DOHH2 (cell line): ENCODE data around the gene FANCL.
"Not testable (repeated sequence)": the region's sequence is repeated elsewhere in the genome, so short reads cannot be mapped to it uniquely, and the experiment has no call there.

Experiments
- H3F3A ChIP-seq: fragments of 200-600 bp; sonication (generic), shearing (Covaris generic); 2 replicates; pipeline ENCODE4 v1.6.0; 2016; ENCODE audit warnings: antibody characterized with exemption, mild to moderate bottlenecking; ENCODE audit not compliant: control insufficient read depth, insufficient read depth
- H3K27ac ChIP-seq: fragments of 200-600 bp; sonication (generic); 2 replicates; pipeline ENCODE4 v1.5.1; 2014; ENCODE audit warnings: low read depth, mild to moderate bottlenecking, low read length, moderate library complexity
- H3K27me3 ChIP-seq: fragments of 200-600 bp; sonication (generic); 2 replicates; pipeline ENCODE4 v1.6.1; 2014; ENCODE audit warnings: mild to moderate bottlenecking, low read length, mixed read lengths; ENCODE audit not compliant: control insufficient read depth
- H3K36me3 ChIP-seq: fragments of 200-600 bp; sonication (generic); 2 replicates; pipeline ENCODE4 v1.6.1; 2014; ENCODE audit warnings: mild to moderate bottlenecking, low read length, moderate library complexity, mixed read lengths; ENCODE audit not compliant: control insufficient read depth
- H3K4me1 ChIP-seq: fragments of 200-600 bp; sonication (generic); 2 replicates; pipeline ENCODE4 v1.6.1; 2014; ENCODE audit warnings: mild to moderate bottlenecking, low read length, mixed read lengths; ENCODE audit not compliant: control insufficient read depth
- H3K4me2 ChIP-seq: fragments of 200-600 bp; sonication (generic); 2 replicates; pipeline ENCODE4 v1.6.0; 2014; ENCODE audit warnings: mild to moderate bottlenecking, low read length, moderate library complexity
- H3K4me3 ChIP-seq: fragments of 200-600 bp; sonication (generic); 2 replicates; pipeline ENCODE4 v1.5.1; 2014; ENCODE audit warnings: mild to moderate bottlenecking, low read length, mixed read lengths
- H3K79me2 ChIP-seq: fragments of 200-600 bp; sonication (generic); 2 replicates; pipeline ENCODE4 v1.6.1; 2014; ENCODE audit warnings: mild to moderate bottlenecking, low read length, mixed read lengths; ENCODE audit not compliant: control insufficient read depth
- H3K9me2 ChIP-seq: fragments of 200-600 bp; sonication (generic); replicated peaks from 2 replicates; pipeline ENCODE4 v1.6.1; 2014; ENCODE audit warnings: mild to moderate bottlenecking, low read length, mixed read lengths; ENCODE audit not compliant: control insufficient read depth
- H3K9me3 ChIP-seq: fragments of 200-600 bp; sonication (generic); 2 replicates; pipeline ENCODE4 v1.6.1; 2014; ENCODE audit warnings: antibody characterized with exemption, low read length, mixed read lengths; ENCODE audit not compliant: control insufficient read depth, insufficient read depth
- H4K20me1 ChIP-seq: fragments of 200-600 bp; sonication (generic); 2 replicates; pipeline ENCODE4 v1.6.0; 2014; ENCODE audit warnings: low read depth, mild to moderate bottlenecking, antibody characterized with exemption, low read length, moderate library complexity; ENCODE audit not compliant: control insufficient read depth, insufficient read depth
- EZH2phosphoT487 ChIP-seq: fragments of 200-600 bp; sonication (generic); IDR thresholded peaks from 2 replicates; pipeline ENCODE4 v1.6.1; 2017; ENCODE audit warnings: borderline replicate concordance, mild to moderate bottlenecking, antibody characterized with exemption, low read length, moderate library complexity, mixed read lengths
- TF ChIP-seq, protein P1 (sequence below): fragments of 200-600 bp; sonication (generic); IDR thresholded peaks from one replicate; pipeline ENCODE4 v1.5.1; 2014; ENCODE audit warnings: antibody characterized with exemption, mild to moderate bottlenecking, low read depth, low read length; ENCODE audit not compliant: poor library complexity, severe bottlenecking

The FANCL gene

DNA sequence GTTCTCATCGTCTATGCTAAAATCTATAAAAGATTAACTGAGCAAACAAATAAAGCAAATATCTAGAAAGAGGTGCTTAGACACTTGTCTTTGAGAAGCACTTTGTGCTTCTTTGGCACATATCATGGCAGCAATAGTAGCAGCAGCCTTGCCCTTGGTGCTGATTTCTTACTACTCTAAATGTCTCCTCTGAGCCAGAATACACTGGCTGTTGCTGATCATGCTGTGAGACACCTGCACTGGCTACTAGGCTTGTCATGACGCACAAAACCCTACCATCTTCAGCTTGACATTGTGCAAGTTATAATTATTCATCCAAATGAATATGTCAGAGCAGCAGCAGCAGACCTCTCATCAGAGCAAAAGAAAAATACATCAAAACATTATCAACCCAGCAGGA, 46.7 kb downstream of the FANCL start:
- H3K27ac ChIP-seq: no peak overlapping the region
- H3K4me2 ChIP-seq: no peak overlapping the region
- H3K36me3 ChIP-seq: peaks cover 5% of the 10 kb centered on the region; the same call in 1 of the 2 replicates
- no peaks in the 10 kb centered on the region for H3F3A ChIP-seq
- H3K9me3 ChIP-seq: no peaks in the 10 kb centered on the region
- TF ChIP-seq EZH2phosphoT487: no peak
- TF ChIP-seq, protein P1, sequence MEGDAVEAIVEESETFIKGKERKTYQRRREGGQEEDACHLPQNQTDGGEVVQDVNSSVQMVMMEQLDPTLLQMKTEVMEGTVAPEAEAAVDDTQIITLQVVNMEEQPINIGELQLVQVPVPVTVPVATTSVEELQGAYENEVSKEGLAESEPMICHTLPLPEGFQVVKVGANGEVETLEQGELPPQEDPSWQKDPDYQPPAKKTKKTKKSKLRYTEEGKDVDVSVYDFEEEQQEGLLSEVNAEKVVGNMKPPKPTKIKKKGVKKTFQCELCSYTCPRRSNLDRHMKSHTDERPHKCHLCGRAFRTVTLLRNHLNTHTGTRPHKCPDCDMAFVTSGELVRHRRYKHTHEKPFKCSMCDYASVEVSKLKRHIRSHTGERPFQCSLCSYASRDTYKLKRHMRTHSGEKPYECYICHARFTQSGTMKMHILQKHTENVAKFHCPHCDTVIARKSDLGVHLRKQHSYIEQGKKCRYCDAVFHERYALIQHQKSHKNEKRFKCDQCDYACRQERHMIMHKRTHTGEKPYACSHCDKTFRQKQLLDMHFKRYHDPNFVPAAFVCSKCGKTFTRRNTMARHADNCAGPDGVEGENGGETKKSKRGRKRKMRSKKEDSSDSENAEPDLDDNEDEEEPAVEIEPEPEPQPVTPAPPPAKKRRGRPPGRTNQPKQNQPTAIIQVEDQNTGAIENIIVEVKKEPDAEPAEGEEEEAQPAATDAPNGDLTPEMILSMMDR: no peak
- H3K4me3 ChIP-seq: no peak overlapping the region
- no peaks in the 10 kb centered on the region for H3K79me2 ChIP-seq
- H4K20me1 ChIP-seq: no peaks in the 10 kb centered on the region
- H3K27me3 ChIP-seq: no peaks in the 10 kb centered on the region
- no peaks in the 10 kb centered on the region for H3K9me2 ChIP-seq
- no peaks in the 10 kb centered on the region for H3K4me1 ChIP-seq

DNA sequence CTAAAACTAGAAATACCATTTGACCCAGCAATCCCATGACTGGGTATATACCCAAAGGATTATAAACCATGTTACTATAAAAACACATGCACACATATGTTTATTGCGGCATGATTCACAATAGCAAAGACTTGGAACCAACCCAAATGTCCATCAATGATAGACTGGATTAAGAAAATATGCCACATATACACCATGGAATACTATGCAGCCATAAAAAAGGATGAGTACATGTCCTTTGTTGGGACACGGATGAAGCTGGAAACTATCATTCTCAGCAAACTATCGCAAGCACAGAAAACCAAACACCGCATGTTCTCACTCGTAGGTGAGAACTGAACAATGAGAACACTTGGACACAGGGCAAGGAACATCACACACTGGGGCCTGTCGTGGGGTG, 54.1 kb downstream of the FANCL start:
- not testable (repeated sequence) for H3K36me3 ChIP-seq, H3K27ac ChIP-seq, H3F3A ChIP-seq, H4K20me1 ChIP-seq, H3K4me1 ChIP-seq, H3K4me2 ChIP-seq, H3K9me2 ChIP-seq, H3K27me3 ChIP-seq, H3K4me3 ChIP-seq, H3K79me2 ChIP-seq, H3K9me3 ChIP-seq

DNA sequence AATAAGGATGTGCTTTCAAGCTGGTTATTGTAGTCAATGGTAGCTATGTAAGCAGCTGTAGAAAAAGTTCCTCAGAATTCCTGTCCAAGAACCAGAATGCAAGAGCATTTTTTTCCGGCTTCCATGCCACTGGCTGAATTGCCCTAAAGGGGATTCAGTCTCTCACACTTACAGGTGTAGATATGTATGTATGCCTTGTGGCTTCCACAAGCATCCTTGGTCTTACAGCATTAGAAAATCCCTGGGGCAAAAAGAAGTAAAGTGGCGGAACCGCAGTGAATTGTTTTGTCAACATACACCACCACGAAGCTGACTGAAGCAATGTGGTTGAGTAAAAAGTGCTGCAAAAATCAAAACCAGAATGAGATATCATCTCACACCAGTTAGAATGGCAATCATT, 54.6 kb downstream of the FANCL start:
- no peak for TF ChIP-seq EZH2phosphoT487
- TF ChIP-seq, protein P1: no peak
- Histone ChIP-seq H3K27me3 (no peaks in the 10 kb centered on the region), H3K9me2 (no peaks in the 10 kb centered on the region), H3K4me3 (no peak overlapping the region), H3K36me3 (peaks cover 5% of the 10 kb centered on the region; the same call in 1 of the 2 replicates), H3K79me2 (no peaks in the 10 kb centered on the region), H3F3A (no peaks in the 10 kb centered on the region), H3K27ac (no peak overlapping the region), H4K20me1 (no peaks in the 10 kb centered on the region), H3K9me3 (no peaks in the 10 kb centered on the region), H3K4me2 (no peak overlapping the region), H3K4me1 (no peaks in the 10 kb centered on the region)

DNA sequence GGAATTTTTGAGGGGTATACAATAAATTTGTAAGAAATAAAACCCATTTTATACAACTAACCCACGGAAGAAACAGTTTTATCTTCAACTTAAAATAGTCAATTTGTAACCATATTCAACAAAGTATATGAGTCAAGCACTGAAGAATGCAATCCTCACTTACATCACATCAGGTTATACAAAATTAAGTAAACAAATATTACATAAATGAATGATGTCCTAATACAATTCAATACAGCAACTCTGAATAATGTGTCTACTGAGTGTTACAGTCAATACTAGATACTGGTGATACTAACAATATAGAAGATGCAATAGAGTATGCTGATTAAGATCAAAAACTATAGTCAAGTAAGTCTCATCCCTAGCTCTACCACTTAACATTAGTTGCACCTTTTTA, 58.6 kb downstream of the FANCL start:
- Histone ChIP-seq H3K27me3 (no peaks in the 10 kb centered on the region), H3K4me1 (no peaks in the 10 kb centered on the region), H3K27ac (no peak overlapping the region), H3K36me3 (no peaks in the 10 kb centered on the region), H3K9me3 (no peaks in the 10 kb centered on the region), H3K4me3 (no peak overlapping the region), H3K9me2 (no peaks in the 10 kb centered on the region), H3F3A (no peaks in the 10 kb centered on the region), H3K4me2 (no peak overlapping the region), H4K20me1 (no peaks in the 10 kb centered on the region), H3K79me2 (no peaks in the 10 kb centered on the region)
- no peak for TF ChIP-seq EZH2phosphoT487
- TF ChIP-seq, protein P1: no peak
